ENCODE measurements around the gene HSPA2.
"Not testable (repeated sequence)": the region's sequence is repeated elsewhere in the genome, so short reads cannot be mapped to it uniquely, and the experiment has no call there.

Gene HSPA2

DNA sequence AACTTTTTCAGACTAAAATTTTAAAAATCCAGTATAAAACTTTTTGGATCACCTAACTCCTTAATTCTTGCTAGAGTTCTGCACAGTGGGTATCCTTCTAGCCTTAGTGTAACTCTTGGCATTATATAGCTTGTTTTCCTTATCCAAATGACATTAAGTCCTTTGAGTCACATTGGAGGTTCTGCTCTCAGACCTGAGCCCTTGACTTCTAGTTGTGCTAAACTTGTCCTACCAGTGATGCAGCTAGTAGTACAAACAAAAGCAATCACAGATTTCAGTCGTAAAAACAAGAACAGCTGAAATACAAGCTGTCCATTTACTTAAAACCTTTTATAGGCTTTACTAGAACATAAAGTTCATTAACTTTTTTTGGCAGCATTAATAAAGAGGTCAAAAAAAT, 25.5 kb upstream of the HSPA2 start:
- no peak for DNase-seq (ENCODE audit: low read depth, low spot score)

DNA sequence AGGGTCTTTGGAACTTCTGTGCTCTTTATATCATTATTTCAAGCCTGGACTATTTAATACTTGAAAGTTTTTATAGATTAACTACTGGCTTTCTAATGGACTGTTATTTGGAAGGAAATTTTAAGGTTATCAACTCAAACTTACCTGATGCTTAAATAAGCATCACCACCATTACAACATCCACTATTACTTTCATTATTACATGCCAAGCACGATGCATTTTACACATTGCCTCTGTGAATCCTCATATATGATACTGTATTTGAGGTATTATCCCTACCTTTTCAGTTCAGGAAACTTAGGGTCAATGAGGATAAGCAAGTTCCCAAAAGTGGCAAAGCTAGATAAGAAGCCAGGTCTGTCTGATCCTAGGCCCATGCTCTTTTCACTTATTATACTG, 23.6 kb upstream of the HSPA2 start:
- DNase-seq (ENCODE audit: low read depth, low spot score), result no peak

DNA sequence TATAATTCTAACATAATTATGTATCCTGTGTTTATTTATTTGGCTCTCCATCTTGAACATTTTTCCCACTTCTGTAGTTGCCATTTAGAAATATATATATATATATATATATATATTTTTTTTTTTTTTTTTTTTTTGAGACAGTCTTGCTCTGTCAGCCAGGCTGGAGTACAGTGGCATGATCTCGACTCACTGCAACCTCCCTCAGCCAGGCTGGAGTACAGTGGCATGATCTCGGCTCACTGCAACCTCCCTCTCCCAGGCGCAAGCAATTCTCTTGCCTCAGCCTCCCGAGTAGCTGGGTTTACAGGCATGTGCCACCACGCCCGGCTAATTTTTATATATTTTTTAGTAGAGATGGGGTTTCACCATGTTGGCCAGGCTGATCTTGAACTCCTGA, 22.9 kb upstream of the HSPA2 start:
- DNase-seq (ENCODE audit: low read depth, low spot score), result not testable (repeated sequence)

DNA sequence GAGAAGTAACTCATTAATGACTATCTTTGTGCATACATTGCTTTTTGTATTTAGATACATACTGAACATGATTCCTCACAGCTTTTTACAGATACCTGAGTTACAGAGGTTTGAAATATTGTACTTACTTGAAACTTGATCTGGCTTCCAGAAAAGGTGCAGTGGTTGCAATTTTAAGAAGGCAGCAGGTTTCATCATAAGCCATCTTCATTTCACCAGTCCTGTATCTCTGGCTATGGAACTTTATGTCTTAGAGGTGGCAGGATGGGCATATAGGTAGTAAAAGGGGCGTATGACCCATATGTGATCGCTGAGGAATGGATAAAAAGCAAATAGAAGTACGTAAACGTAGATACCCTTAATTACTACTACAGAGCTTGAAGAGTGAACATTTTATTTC, 22.3 kb upstream of the HSPA2 start:
- DNase-seq (ENCODE audit: low read depth, low spot score), result no peak

DNA sequence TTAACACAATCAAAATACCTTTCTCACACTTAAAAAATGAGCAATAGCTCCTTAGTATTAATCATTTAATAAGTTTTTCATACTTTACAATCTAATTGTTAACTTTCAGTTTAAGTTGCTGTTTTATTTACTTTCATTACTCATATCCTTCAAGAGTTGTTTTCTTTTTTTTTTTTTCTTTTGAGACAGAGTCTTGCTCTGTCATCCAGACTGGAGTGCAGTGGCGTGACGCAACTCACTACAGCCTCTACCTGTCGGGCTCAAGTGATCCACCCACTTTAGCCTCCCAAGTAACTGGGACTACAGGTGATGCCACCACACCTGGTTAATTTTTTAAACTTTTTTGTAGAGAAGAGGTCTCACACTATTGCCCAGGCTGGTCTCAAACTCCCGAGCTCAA, 19.8 kb upstream of the HSPA2 start:
- no peak for DNase-seq (ENCODE audit: low read depth, low spot score)

DNA sequence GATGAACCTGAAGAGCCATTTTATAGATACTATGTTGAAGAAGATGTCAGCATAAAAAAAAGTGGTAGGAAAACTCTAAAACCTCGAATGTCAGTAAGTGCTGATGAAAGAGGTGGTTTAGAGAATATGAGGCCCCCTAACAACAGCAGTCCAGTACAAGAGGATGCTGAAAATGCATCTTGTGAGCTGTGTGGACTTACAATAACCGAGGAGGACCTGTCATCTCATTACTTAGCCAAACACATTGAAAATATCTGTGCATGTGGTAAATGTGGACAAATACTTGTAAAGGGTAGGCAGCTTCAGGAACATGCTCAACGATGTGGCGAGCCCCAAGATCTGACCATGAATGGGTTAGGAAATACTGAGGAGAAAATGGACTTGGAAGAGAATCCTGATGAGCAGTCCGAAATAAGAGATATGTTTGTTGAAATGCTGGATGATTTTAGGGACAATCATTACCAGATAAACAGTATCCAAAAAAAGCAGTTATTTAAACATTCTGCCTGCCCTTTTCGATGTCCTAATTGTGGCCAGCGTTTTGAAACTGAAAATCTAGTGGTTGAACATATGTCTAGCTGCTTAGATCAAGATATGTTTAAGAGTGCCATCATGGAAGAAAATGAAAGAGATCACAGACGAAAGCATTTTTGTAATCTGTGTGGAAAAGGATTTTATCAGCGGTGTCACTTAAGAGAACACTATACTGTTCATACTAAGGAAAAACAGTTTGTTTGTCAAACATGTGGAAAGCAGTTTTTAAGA, 17.8 kb upstream of the HSPA2 start:
- no peak for DNase-seq (ENCODE audit: low read depth, low spot score)

DNA sequence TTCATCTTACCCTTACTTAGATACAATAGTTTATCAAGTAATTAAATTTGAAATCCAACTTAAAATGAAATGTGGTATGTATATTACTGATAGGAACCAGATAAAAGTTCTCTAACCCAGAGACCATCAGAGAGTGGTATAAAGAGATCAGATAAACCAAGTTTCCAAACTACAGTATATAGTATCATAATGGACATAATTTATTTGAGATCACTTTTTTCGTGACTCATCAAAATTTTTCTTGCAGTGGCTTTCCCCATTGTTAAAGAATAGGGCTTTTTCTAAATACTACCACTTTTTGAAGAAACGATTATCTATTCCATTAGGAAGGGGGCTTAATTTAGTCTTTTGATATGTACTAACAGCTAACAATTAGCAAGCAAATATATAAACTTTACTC, 15.2 kb upstream of the HSPA2 start:
- no peak for DNase-seq (ENCODE audit: low read depth, low spot score)

DNA sequence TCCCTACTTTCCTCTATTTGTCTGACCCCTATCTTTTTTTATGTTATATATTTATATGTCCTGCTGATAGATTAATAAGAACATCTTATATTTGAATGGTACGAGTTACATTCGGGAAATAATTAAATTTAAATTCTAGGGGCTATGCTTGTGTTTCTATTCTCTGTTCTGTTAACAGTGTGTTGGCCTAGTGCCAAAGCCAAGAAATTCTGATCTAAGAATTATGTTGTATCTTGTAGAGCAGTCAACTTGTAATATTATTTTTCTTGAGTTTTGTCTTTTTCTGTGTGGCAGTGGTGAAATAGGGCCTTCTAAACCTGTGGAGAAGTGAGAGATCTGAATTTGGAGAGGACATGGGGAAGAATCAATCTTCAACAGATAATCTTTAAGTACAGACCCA, 9.0 kb upstream of the HSPA2 start:
- DNase-seq (ENCODE audit: low read depth, low spot score), result no peak

DNA sequence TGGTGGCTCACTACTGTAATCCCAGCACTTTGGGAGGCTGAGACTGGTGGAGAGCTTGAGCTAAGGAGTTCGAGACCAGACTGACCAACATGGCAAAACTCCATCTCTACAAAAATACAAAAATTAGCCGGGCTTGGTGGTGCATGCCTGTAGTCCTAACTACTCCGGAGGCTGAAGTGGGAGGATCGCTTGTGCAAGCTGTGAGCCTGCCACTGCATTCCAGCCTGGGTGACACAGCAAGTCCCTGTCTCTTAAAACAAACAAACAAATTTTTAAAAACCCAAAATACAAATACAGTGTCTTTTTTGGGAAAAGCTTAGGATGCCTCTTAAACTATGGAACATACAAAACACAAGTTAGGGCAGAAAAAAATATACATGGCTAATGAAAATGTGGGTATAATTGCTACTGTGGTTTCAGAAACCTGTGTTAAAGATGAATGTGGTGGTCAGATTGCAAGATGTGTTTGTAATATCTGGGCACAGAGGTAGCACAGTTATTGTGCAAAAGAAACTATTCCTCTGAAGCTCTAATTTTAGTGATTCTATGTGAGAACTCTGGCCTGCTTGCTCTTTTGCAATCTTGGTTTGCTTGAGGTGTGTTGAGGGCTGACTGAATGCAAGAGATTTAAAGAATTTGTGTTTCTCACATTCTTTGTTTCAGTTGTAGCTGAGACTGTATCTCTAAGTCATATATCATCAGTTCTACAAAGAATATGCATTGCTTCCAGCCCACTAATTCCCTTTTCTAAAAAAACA, 3.9 kb upstream of the HSPA2 start:
- no peak for DNase-seq (ENCODE audit: low read depth, low spot score)

DNA sequence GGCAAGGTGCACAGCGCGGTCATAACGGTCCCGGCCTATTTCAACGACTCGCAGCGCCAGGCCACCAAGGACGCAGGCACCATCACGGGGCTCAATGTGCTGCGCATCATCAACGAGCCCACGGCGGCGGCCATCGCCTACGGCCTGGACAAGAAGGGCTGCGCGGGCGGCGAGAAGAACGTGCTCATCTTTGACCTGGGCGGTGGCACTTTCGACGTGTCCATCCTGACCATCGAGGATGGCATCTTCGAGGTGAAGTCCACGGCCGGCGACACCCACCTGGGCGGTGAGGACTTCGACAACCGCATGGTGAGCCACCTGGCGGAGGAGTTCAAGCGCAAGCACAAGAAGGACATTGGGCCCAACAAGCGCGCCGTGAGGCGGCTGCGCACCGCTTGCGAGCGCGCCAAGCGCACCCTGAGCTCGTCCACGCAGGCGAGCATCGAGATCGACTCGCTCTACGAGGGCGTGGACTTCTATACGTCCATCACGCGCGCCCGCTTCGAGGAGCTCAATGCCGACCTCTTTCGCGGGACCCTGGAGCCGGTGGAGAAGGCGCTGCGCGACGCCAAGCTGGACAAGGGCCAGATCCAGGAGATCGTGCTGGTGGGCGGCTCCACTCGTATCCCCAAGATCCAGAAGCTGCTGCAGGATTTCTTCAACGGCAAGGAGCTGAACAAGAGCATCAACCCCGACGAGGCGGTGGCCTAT, 875 bp downstream of the HSPA2 start:
- DNase-seq (ENCODE audit: low read depth, low spot score), result no peak

DNA sequence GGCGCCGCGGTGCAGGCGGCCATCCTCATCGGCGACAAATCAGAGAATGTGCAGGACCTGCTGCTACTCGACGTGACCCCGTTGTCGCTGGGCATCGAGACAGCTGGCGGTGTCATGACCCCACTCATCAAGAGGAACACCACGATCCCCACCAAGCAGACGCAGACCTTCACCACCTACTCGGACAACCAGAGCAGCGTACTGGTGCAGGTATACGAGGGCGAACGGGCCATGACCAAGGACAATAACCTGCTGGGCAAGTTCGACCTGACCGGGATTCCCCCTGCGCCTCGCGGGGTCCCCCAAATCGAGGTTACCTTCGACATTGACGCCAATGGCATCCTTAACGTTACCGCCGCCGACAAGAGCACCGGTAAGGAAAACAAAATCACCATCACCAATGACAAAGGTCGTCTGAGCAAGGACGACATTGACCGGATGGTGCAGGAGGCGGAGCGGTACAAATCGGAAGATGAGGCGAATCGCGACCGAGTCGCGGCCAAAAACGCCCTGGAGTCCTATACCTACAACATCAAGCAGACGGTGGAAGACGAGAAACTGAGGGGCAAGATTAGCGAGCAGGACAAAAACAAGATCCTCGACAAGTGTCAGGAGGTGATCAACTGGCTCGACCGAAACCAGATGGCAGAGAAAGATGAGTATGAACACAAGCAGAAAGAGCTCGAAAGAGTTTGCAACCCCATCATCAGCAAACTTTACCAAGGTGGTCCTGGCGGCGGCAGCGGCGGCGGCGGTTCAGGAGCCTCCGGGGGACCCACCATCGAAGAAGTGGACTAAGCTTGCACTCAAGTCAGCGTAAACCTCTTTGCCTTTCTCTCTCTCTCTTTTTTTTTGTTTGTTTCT, 1.7 kb downstream of the HSPA2 start:
- DNase-seq (ENCODE audit: low read depth, low spot score), result no peak

DNA sequence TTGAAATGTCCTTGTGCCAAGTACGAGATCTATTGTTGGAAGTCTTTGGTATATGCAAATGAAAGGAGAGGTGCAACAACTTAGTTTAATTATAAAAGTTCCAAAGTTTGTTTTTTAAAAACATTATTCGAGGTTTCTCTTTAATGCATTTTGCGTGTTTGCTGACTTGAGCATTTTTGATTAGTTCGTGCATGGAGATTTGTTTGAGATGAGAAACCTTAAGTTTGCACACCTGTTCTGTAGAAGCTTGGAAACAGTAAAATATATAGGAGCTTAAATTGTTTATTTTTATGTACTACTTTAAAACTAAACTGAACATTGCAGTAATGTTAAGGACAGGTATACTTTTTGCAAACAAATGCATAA, 2.3 kb downstream of the HSPA2 start:
- no peak for DNase-seq (ENCODE audit: low read depth, low spot score)

DNA sequence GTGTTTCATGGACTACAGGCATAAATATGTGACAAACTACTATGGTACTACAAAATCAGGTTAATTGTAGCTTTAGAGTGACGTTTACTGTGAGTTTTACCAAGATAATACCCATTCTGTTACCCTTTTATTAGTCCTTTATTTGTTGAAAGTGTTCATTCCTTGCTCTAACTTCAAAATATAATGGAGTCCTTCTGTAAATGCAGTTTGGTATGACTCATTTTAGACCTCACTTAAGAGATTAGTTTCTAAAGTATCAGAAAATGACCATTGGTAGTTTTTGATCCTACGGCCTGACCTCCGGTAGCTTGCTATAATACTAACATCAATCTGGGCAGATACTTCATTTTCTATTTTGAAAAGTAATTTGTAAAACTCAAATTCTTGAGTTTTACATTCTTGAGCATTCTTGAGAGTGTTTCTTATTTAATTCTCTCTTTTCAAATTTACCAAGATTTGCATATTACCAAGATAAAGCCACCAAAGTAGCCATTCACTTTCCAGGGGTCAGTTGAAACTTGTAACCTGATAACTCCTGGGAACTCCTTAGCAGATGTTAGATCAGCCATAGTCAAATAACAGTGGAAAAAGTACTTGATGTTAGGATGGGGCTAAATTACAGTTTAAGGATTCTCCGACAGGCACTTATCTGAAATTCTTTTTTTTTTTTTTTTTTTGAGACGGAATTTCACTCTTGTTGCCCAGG, 4.2 kb downstream of the HSPA2 start:
- DNase-seq (ENCODE audit: low read depth, low spot score), result no peak

DNA sequence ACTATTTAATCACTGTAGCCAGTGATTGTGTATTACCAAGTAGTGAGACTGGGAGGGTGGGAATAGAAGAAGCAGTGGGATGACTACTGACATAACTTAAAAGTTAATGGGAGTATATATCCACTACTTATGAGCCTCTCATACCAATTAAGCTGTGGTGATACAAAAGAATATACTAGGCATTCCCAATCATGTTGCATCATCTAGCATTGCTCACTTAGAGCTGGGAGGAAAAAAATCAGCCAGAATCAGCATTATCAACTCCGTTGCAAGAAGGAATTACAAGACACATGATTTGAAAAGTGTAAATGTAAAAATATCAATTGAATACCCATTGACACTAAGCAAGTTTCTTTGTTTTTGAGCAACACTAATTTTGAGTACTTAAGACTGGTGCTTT, 8.5 kb downstream of the HSPA2 start:
- no peak for DNase-seq (ENCODE audit: low read depth, low spot score)

DNA sequence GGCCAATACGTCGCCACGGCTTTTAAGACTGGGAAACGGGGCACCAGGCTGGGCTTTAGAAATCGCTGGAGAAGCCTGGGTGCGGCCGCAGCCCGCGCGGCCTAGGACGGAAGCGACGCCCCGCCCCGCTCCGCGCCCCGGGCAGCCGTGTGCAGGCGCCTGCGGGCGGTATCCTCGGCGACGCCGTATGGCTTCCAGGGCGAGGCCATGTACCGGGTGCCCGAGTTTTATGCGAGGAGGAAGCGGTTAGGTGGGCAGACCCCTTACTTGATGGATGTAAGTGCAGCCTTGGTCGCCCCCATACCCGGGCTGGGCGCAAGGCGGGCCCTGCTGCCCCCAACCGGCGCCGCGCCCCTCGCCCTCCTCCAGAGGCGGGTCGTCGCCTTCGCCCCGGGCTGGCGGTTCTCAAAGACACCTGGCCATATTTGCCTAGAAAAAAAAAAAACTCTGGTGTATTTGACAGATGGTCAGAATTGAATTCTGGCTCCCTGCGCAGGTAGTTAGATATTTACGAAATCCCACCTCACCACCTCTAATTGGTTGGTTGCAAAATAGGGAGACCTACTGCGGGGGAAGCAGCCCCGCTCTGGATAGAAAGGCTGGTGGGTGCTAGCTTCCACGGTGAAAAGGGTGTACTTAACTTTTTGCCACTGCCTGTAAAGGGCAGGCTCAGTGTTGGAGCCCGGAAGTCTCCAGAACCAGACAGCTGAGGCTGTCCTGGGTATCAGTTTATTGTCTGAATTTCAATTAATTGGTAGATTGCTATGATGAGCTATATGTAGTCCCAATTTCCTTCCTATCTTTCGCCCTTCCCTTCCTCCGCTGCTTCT, 9.5 kb downstream of the HSPA2 start, which contains the start of gene PPP1R36:
PPP1R36 (plus strand) TSS at position 171 of the 830 bp plus-strand sequence; CDS start at position 208, 37 bp downstream.
- DNase-seq (ENCODE audit: low read depth, low spot score), result no peak

DNA sequence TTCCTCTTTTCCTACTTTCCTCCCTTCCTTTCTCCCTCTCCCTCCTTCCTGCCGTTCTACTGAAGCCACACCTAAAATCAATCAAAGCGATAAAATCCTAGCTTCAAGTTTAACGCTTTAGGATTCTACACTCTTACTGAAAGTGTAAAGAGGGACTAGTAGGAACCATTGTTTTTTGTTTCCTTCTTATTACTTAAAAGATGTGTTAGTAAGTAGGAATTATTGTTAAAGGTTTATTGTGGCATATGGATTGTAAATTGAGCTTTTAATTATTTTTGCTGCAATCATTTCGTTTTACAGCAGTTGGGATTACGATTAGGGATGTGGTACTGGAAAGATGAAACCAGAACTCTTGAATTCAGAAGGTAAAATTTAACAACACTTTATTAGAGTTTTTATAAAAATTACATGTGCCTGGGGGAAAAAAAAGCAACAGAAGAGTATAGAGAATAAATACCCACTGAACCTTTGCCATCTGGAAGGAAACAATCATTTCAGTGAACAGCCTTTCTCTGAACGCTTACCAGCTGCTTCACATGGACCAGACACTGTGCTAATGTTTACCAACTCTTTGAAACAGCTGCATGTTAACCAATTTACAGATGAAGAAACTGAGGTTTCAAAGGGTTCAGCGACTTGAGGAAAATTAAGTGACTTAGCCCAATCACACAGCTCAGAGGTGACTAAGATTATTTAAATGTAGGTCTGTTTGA, 10.2 kb downstream of the HSPA2 start:
- no peak for DNase-seq (ENCODE audit: low read depth, low spot score)

DNA sequence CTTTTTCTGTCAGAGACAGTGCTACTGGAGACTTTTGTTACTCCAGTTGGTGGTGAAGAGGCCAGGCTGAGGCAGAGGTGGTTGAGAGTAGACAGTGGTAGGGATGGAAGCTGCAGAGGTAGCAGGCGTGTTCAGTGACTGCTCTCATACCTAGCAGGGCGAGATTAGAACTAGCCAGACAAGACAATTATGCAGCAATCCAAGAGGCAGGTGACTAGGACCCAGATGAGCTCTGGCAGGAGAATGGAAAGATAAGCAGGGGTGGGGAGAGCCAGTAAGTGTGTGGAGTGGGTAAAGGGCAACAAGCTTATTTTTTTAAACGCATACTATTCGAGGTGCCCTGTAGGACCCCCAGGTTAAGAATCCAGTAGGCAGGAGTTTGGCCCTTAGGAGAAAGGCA, 14.0 kb downstream of the HSPA2 start:
- no peak for DNase-seq (ENCODE audit: low read depth, low spot score)

DNA sequence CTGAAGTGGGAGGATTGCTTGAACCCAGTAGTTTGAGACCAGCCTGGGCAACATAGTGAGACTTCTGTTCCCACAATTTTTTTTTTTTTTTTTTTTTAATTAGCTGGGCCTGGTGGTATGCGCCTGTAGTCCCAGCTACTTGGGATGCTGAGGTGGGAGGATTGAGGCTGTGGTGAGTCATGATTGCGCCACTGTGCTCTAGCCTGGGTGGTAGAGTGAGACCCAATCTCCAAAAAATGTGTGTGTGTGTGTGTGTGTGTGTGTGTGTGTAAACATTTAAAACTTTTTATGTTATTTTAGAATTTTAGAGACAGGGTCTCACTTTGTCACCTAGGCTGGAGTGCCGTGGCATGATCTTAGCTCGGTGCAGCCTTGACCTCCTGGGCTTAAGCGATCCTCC, 16.0 kb downstream of the HSPA2 start:
- DNase-seq (ENCODE audit: low read depth, low spot score), result no peak

DNA sequence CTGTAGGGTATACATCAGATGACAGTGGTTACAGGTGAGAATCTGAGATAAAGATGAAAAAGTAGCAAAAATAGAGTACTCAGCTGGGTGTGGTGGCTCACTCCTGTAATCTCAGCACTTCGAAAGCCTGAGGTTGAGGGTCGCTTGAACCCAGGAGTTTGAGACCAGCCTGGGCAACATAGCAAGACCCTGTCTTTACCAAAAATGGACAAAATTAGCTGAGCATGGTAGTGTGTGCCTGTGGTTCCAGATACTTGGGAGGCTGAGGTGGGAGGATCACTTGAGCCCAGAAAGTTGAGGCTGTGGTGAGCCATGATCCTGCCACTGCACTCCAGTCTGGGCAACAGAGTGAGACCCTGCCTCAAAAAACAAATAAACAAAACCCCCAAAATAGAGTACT, 17.7 kb downstream of the HSPA2 start:
- DNase-seq (ENCODE audit: low read depth, low spot score), result not testable (repeated sequence)

Measured in activated naive CD8-positive, alpha-beta T cell treated with anti-CD3 and anti-CD28 coated beads, Interleukin-2, amount 50 U/mL, for 16 hours (primary cell).